ENCODE measurements around the gene ADM2. TPM values are rescaled to one million over a fixed set of nuclear protein-coding genes. Genes with fewer than 3 reads are reported as not detected.

Gene ADM2
- total RNA-seq, 1 donor from 2014 or later: 23.0 TPM

GRCh38 chr22:50516891-50517290 is 35.5 kb downstream of the ADM2 start:
- TF ChIP-seq CTCF (IDR thresholded peaks at IDR 0.05; ENCODE audit: insufficient read depth, low read depth, low read length) (no peak), EZH2 (IDR thresholded peaks at IDR 0.05; ENCODE audit: insufficient read depth, low read length) (no peak)
- Histone ChIP-seq H3K9ac (ENCODE audit: low read length) (no peak overlapping the region), H3K4me3 (ENCODE audit: insufficient read depth, low read depth, low read length) (no peak overlapping the region), H3K4me1 (ENCODE audit: insufficient read depth, low read length) (no peaks in the 10 kb centered on the region), H3K36me3 (ENCODE audit: insufficient read depth, low read length) (no peaks in the 10 kb centered on the region), H3K79me2 (ENCODE audit: insufficient read depth, low read length) (peaks cover 48% of the 10 kb centered on the region), H3K27me3 (ENCODE audit: insufficient read depth, low read length) (no peaks in the 10 kb centered on the region), H3K27ac (ENCODE audit: low read depth, low read length) (no peak overlapping the region), H4K20me1 (ENCODE audit: insufficient read depth, low read length) (peaks cover 30% of the 10 kb centered on the region), H3K9me3 (ENCODE audit: insufficient read depth, low read depth, low read length) (no peaks in the 10 kb centered on the region), H3K4me2 (ENCODE audit: low read length) (no peak overlapping the region), H2AFZ (ENCODE audit: low read depth, low read length) (no peak overlapping the region)
- Mint-ChIP-seq H3K4me1 (ENCODE audit: low read depth, unreplicated experiment) (no peaks in the 10 kb centered on the region), H3K36me3 (ENCODE audit: low read depth, unreplicated experiment) (peaks cover 9% of the 10 kb centered on the region), H3K4me3 (ENCODE audit: unreplicated experiment) (no peak overlapping the region), H3K27me3 (ENCODE audit: low read depth, unreplicated experiment) (no peaks in the 10 kb centered on the region), H3K27ac (ENCODE audit: unreplicated experiment) (no peak overlapping the region), H3K9me3 (ENCODE audit: unreplicated experiment) (no peaks in the 10 kb centered on the region)
- FAIRE-seq: no peak
- DNase-seq (ENCODE audit: low read depth): no peak

- H3K4me1 Mint-ChIP-seq (ENCODE audit: low read depth, unreplicated experiment): no peaks in the 10 kb centered on the region
- no peak overlapping the region for H3K4me3 ChIP-seq (ENCODE audit: insufficient read depth, low read depth, low read length)
- H3K4me2 ChIP-seq (ENCODE audit: low read length): no peak overlapping the region
- peaks cover 43% of the 10 kb centered on the region for H3K79me2 ChIP-seq (ENCODE audit: insufficient read depth, low read length)
- H3K36me3 ChIP-seq (ENCODE audit: insufficient read depth, low read length): no peaks in the 10 kb centered on the region
- H3K4me1 ChIP-seq (ENCODE audit: insufficient read depth, low read length): no peaks in the 10 kb centered on the region
- peaks cover 9% of the 10 kb centered on the region for H3K36me3 Mint-ChIP-seq (ENCODE audit: low read depth, unreplicated experiment)
- no peak for FAIRE-seq
- H3K9ac ChIP-seq (ENCODE audit: low read length): no peak overlapping the region
- no peaks in the 10 kb centered on the region for H3K27me3 Mint-ChIP-seq (ENCODE audit: low read depth, unreplicated experiment)
- peaks cover 32% of the 10 kb centered on the region for H4K20me1 ChIP-seq (ENCODE audit: insufficient read depth, low read length)
- H2AFZ ChIP-seq (ENCODE audit: low read depth, low read length): no peak overlapping the region
- H3K9me3 ChIP-seq (ENCODE audit: insufficient read depth, low read depth, low read length): no peaks in the 10 kb centered on the region
- H3K4me3 Mint-ChIP-seq (ENCODE audit: unreplicated experiment): no peak overlapping the region
- H3K27ac ChIP-seq (ENCODE audit: low read depth, low read length): no peak overlapping the region
- no peaks in the 10 kb centered on the region for H3K9me3 Mint-ChIP-seq (ENCODE audit: unreplicated experiment)
- H3K27ac Mint-ChIP-seq (ENCODE audit: unreplicated experiment): no peak overlapping the region
- no peak for TF ChIP-seq EZH2 (IDR thresholded peaks at IDR 0.05; ENCODE audit: insufficient read depth, low read length)
- no peak for TF ChIP-seq CTCF (IDR thresholded peaks at IDR 0.05; ENCODE audit: insufficient read depth, low read depth, low read length)
- no peak for DNase-seq (ENCODE audit: low read depth)
- no peaks in the 10 kb centered on the region for H3K27me3 ChIP-seq (ENCODE audit: insufficient read depth, low read length)
These were observed 36.3 kb downstream of the ADM2 start for GRCh38 chr22:50517495-50518260.

- DNase-seq (ENCODE audit: low read depth) (no peak), FAIRE-seq (no peak)
- peaks cover 11% of the 10 kb centered on the region for H3K36me3 Mint-ChIP-seq (ENCODE audit: low read depth, unreplicated experiment)
- H3K9ac ChIP-seq (ENCODE audit: low read length): no peak overlapping the region
- no peak overlapping the region for H3K27ac Mint-ChIP-seq (ENCODE audit: unreplicated experiment)
- H3K4me3 Mint-ChIP-seq (ENCODE audit: unreplicated experiment): no peak overlapping the region
- H2AFZ ChIP-seq (ENCODE audit: low read depth, low read length): no peak overlapping the region
- H3K79me2 ChIP-seq (ENCODE audit: insufficient read depth, low read length): peaks cover 43% of the 10 kb centered on the region
- H3K4me2 ChIP-seq (ENCODE audit: low read length): no peak overlapping the region
- no peaks in the 10 kb centered on the region for H3K9me3 ChIP-seq (ENCODE audit: insufficient read depth, low read depth, low read length)
- no peaks in the 10 kb centered on the region for H3K27me3 ChIP-seq (ENCODE audit: insufficient read depth, low read length)
- no peaks in the 10 kb centered on the region for H3K27me3 Mint-ChIP-seq (ENCODE audit: low read depth, unreplicated experiment)
- no peak overlapping the region for H3K27ac ChIP-seq (ENCODE audit: low read depth, low read length)
- H4K20me1 ChIP-seq (ENCODE audit: insufficient read depth, low read length): peaks cover 38% of the 10 kb centered on the region
- no peaks in the 10 kb centered on the region for H3K36me3 ChIP-seq (ENCODE audit: insufficient read depth, low read length)
- no peaks in the 10 kb centered on the region for H3K4me1 Mint-ChIP-seq (ENCODE audit: low read depth, unreplicated experiment)
- H3K9me3 Mint-ChIP-seq (ENCODE audit: unreplicated experiment): no peaks in the 10 kb centered on the region
- H3K4me1 ChIP-seq (ENCODE audit: insufficient read depth, low read length): no peaks in the 10 kb centered on the region
- no peak for TF ChIP-seq EZH2 (IDR thresholded peaks at IDR 0.05; ENCODE audit: insufficient read depth, low read length)
- H3K4me3 ChIP-seq (ENCODE audit: insufficient read depth, low read depth, low read length): no peak overlapping the region
These were observed 37.3 kb downstream of the ADM2 start for GRCh38 chr22:50518606-50519005.
